Occipital lobe (tissue), 2 donors: ENCODE measurements around the gene KATNAL2. TPM values are rescaled to one million over a fixed set of nuclear protein-coding genes. Genes with fewer than 3 reads are reported as not detected.

ENCODE experiments used
- DNase-seq: peaks from one replicate; lab custom pipeline; 2025; lab: John Stamatoyannopoulos, UW
- total RNA-seq: library from RNA; depleted of rRNA; stranded (reverse); fragments of >200 nt; gene quantifications from one replicate; pipeline ENCODE4 v1.2.3, GENCODE V29; 2014

The KATNAL2 gene
- total RNA-seq = 2.0 TPM

- DNase-seq = peak; percentile 54
Observed at GRCh38 chr18:46917108-46917802, at the start of gene KATNAL2, which contains the start of gene PIAS2. KATNAL2 (plus strand) TSS chr18:46917602; CDS start chr18:46946873, 29,271 bp downstream. PIAS2 (minus strand) TSS chr18:46917507; CDS start chr18:46917345, 162 bp downstream.

DNA sequence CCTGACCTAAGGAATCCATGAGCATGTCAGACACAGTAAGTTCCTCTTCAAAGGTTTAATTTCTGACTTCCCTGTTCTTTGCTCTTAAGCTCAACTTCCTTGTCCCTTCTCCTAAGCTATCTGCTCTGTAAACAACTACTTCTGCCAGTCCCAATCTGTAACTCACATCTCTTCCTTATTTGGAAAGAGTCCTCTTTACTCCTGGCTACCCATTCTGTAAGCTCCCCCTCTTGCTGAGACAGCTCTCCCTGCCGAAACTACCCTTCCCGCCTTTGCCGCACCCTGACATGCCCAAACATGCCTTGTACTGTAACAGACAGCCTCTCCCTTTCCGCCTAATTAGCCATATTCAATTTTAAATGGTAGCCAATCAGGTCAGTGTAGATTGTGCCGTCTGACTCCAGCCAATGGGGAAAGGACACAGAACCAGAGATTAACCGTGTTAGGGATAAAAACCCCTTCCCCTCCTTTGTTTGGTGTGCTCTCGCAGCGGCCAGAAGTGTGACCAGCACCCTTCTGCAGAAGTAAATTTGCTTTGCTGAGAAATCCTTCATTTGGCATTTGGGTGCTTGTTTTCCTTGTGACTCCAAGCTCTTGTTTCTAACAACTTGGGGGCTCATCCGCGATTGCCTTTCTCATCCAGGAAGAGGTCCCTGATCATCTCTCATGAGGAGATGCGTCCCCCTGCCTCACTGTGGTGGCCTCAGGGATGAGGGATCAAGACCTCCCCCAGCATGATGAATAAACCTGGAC lies 49.1 kb upstream of the KATNAL2 start:
- DNase-seq = no peak

DNA sequence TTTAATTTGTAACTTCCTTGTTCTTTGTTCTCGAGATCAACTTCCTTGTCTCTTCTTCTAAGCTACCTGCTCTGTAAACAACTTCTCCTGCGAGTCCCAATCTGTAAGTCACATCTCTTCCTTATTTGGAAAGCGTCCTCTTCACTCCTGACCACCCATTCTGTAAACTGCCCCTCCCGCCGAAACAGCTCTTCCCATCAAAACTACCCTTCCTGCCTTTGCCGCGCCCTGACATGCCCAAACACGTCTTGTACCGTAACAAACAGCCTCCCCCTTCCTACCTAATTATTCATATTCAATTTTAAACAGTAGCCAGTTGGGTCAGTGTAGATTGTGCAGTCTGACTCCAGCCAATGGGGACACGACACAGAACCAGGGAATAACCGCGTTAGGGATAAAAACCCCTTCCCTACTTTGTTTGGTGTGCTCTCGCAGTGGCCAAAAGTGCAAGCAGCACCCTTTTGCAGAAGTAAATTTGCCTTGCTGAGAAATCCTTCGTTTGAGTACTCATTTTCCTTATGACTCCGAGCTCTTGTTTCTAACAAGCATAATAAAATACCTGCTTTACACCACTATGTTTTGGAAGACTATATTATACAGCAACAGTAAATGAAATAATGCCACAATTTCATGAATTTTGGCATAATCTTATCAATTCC lies 39.9 kb upstream of the KATNAL2 start:
- no peak for DNase-seq

DNA sequence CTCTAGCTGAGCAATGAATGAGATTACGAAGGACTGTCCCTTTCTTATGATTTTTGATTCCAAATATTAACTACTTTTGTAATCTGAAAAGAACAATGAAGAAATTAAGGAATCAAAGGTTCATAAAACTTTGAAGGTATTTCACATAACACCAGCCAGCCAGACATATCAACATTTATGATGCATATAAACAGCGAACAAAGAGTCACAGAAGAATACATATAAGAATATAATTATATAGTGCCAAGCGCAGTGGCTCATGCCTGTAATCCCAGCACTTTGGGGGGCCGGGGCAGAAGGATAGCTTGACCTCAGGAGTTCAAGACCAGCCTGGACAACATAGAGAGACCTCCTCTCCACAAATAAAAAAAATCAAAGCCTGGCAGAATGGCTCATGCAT lies 34.2 kb upstream of the KATNAL2 start:
- DNase-seq = no peak

DNA sequence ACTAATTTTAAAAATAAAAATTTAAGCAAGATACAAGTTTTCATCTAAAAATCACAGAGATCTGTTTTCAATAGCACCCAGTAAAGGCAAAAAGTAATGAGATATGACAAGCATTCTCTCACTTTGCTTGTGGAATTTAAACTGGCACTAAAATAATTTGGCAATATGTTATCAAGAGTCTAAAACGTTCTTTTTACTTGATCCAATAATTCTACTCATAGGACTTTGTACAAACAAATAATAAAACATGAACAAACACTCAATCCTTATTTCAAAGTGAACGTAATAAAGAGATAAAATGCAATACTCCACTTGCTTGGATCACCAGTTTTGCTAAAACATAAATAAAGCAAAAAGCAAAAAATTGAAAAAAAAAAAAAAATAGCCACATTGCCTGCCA lies 30.5 kb upstream of the KATNAL2 start:
- DNase-seq = no peak

DNA sequence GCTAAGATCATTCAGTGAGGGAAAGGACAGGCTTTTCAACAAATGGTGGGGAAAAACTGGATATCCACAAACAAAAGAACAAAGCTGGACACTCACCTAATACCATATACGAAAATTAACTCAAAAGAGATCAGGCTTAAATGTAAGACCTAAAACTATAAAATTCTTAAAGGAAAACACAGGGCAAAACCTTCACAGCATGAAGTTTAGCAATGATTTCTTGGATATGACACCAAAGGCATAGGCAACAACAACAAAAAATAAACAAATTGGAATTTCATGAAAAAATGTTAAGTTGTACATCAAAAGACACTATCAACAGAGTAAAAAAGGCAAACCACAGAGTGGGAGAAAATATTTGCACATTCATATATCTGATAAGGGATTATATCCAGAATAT lies 28.4 kb upstream of the KATNAL2 start:
- DNase-seq = no peak

DNA sequence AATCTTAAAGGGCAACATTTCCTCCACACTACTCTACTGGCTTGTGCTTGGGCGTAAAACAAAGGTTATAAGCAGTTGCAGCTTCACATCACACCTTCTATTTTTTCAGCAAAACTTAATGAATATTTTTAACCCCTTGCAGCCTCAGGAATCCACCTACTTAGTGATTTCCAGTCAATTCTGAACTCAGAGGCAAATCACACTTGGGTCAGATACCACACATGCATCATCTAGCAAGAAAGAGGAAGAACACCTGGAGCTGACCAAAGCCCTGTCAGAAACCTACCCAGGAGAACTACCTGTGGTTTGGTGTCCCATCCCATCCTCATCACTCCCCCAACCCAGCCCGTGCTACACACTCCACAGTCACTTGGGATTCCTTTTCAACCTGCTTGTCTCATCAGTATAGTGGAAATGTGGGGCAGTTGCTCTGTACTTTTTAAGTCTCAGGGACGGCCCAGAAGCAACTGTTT lies 25.6 kb upstream of the KATNAL2 start:
- no peak for DNase-seq

DNA sequence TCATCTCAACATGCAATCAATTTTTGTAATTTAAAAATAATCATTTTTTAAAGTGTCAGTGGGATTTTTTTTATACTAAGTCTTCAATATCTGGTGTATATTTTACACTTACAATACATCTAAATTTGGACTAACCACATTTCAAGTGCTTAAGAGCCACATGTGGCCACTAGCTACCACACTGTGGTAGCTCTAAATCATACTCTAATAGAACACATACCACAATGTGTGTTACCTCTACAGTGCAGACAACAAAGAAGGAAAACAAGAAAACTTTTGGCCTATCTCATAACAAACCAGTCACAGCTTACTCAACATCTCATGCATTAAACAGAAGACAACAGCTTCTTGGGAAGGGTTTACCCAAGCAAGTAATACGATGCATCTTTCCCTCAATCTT lies 24.6 kb upstream of the KATNAL2 start:
- DNase-seq = no peak

- DNase-seq = no peak
Observed at GRCh38 chr18:46893360-46893759, 24.0 kb upstream of the KATNAL2 start.

- no peak for DNase-seq
Observed at GRCh38 chr18:46894124-46894523, 23.3 kb upstream of the KATNAL2 start.

DNA sequence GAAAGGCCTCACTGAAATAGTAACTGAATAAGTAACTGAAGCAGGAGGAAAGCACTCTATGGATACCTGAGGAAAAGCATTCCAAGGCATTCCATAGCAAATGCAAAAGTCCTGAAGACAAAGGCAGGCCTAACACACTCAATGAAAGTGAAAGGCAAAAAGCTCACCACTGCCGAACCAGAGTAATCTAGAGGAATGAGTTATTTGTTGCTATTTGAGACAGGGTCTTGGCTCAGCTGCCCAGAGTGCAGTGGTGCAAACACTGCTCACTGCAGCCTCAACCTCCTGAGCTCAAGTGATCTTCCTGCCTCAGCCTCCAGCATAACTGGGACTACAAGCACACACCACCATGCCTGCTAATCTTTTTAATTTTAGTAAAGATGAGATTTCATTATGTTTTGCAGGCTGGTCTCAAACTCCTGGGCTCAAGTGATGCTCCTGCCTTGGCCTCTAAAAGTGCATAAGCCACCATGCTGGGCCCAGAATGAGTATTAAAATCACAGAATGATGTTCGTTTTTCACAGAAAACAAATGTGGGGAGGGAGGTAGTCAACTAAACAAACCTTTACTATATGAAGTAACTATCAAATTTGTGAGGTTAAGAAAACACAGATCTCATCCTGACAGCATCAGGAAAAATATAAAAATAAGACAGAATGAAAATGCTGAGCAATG lies 18.0 kb upstream of the KATNAL2 start:
- no peak for DNase-seq

GRCh38 chr18:46903406-46903805 lies 14.0 kb upstream of the KATNAL2 start:
- no peak for DNase-seq

- DNase-seq = no peak
Observed at GRCh38 chr18:46909497-46909896, 7.9 kb upstream of the KATNAL2 start.

GRCh38 chr18:46910856-46911255 lies 6.5 kb upstream of the KATNAL2 start:
- DNase-seq = no peak

DNA sequence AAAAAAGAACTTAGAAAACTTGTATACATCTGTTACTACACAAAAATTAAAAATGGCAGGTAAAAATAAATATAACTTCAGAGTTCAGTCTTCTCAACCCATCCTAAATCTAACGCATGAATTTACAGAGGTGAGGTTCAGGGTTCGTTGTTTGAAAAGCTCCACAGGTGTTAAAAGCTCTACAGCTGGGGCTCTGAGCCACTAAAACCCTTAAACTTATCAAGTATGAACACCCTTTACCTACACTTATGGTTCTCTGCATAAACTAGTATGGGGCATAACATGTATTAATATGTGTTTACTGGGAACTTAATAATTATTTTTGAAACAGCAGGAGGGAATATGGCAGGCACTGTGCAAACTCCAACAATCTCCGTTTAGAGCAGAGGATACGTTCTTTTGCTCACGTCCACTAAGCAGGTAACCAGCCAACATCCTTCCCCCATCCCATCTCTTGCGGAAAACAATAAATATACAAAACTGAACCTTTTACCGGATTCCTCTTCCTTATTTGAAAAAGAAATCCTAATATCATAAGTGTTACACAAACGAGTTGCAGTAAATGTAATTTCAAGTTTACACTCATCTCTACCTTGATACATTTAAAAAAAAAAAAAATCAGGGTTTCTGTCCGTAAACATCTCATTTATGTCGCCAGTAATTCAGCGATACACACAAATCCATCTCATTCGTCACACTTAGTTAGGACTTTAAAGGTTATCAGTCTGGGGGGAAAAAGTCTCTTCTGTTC lies 1.4 kb upstream of the KATNAL2 start:
- DNase-seq = no peak

DNA sequence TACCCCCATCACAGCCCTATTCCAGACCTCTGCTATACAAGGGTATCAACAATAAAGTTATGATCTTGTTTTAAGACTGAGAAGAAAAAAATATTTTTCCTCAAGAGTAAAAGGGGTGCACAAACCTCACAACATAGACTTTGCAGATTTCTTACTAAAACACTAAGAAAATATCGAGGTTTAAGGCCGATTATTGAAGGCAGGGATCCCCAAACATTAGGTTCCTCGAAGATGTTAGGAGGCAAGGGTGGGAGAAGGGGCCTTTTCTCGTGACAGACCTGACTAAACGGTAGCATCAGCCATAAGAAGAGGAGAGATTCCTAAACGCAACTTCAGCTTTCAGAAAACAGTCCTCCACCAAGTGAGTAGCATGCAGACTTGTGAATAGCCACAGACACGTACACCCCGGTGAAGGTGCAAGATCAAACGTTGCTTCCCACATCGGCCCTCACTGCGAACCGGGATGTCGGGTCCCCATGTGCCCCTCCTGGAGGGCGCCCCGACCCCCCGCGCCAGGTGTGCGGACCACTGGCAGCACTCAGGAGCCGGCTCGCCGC lies 773 bp upstream of the KATNAL2 start:
- peak; percentile 6 for DNase-seq

- no peak for DNase-seq
Observed at GRCh38 chr18:46917803-46918600, 600 bp downstream of the KATNAL2 start.

GRCh38 chr18:46920067-46920466 lies 2.7 kb downstream of the KATNAL2 start:
- DNase-seq = no peak

DNA sequence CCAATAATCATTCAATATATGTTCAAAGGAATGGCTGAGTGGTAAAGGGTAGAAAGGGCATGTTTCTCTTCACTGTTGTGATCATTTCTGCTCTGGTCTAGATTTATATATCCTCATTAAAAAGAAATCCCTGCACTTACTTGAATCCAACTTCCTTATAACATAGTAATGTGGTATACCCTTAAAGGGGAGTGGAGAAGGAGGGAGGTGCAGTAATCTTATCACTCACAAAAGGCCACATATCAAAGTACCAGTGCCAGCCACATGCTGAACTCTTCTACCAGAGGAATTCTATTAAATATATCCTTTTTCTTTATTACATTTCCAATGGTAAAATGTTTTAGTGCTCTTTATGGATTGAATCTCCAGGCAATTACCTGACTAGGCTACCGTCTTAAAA lies 3.3 kb downstream of the KATNAL2 start:
- no peak for DNase-seq
